GM12801 (cell line): ENCODE measurements around the gene REEP3.

ENCODE experiments used
- CTCF ChIP-seq: IDR thresholded peaks from one replicate; pipeline ENCODE4 v1.5.1; 2011; ENCODE audit warnings: control low read depth; ENCODE audit not compliant: insufficient read length; ENCODE audit errors: extremely low read depth

The REEP3 gene

GRCh38 chr10:63487990-63488389 lies 33.2 kb upstream of the REEP3 start:
- TF ChIP-seq CTCF = no peak

- no peak for TF ChIP-seq CTCF
Measured at GRCh38 chr10:63489838-63490237, 31.4 kb upstream of the REEP3 start.

GRCh38 chr10:63491588-63492316 lies 29.4 kb upstream of the REEP3 start:
- TF ChIP-seq CTCF = no peak

- TF ChIP-seq CTCF = no peak
Measured at GRCh38 chr10:63493004-63493403, 28.2 kb upstream of the REEP3 start.

GRCh38 chr10:63494951-63495350 lies 26.2 kb upstream of the REEP3 start:
- no peak for TF ChIP-seq CTCF

- no peak for TF ChIP-seq CTCF
Measured at GRCh38 chr10:63496561-63496960, 24.6 kb upstream of the REEP3 start.

GRCh38 chr10:63497321-63497720 lies 23.9 kb upstream of the REEP3 start:
- no peak for TF ChIP-seq CTCF
